ENCODE measurements around the gene FUT1.
"Not testable (repeated sequence)": the region's sequence is repeated elsewhere in the genome, so short reads cannot be mapped to it uniquely, and the experiment has no call there.

Gene FUT1

GRCh38 chr19:48768994-48769713 is 16.7 kb upstream of the FUT1 start:
- DNase-seq (ENCODE audit: low spot score), result no peak
- FAIRE-seq, result no peak

DNA sequence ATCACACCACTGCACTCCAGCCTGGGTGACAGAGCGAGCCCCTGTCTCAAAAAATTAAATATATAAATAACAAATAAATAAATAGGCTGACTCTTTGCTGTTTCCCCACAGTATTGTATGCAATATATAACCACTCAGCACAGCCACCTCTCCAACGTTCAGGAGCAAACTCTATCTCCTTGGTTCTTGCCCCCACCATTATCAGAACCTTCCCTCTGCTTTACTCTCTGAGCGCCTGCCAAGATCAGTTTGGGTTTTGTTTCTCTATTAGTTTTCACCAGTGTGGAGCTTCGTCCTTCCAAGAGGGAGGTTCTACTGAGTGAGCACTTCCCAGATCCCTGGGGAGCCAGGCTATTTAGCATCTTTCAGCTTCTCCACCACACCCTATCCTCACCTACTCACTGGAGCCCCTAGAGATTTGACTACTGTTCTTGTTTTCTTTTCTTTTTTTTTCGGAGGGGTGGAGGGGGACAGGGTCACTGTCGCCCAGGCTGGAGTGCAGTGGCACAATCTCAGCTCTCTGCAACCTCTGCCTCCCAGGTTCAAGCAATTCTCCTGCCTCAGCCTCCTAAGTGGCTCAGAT is 15.8 kb upstream of the FUT1 start:
- not testable (repeated sequence) for FAIRE-seq; DNase-seq (ENCODE audit: low spot score)

DNA sequence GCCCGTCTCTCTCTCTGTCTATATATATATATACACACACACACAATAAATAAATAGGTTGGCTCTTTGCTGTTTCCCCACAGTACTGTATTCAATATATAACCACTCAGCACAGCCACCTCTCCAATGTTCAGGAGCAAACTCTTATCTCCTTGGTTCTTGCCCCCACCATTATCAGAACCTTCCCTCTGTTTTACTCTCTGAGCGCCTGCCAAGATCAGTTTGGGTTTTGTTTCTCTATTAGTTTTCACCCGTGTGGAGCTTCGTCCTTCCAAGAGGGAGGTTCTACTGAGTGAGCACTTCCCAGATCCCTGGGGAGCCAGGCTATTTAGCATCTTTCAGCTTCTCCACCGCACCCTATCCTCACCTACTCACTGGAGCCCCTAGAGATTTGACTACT is 13.4 kb upstream of the FUT1 start:
- not testable (repeated sequence) for DNase-seq (ENCODE audit: low spot score)

DNA sequence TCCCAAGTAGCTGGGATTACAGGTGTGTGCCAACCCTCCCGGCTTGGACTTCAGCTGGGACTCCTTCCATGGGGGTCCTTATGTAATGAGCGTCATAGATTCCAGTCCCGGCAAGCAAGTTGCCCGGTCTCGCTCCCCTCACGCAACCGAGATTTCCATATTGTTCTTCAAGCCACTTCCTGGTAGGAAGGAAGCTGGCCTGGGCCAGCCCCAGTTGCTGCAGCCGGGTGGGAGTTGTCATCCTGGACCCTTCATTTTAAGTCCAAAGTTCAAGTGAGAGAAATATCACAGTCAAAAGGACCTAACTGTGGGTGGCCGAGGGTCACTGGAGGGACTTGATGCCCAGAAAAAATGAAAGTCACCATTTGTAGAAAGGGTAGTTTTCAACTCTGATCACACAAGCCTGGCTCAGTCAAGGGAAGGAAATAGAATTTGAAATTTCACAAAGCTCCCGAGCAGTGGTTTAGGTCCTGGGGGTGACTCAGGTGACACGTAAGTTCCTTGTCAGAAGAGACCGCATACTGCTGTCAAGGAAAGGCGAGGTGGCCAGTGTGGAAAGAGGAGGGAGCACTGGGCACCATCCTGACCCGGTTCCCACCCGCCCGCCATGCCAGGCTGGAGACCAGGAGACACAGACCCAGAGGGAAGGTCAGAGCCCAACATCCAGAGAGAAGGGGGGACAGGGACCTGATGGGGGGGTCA is 8.2 kb upstream of the FUT1 start:
- DNase-seq (ENCODE audit: low spot score) (peak; percentile 44), FAIRE-seq (no peak)

More for the DNA sequence above, 13.4 kb upstream of the FUT1 start:
- FAIRE-seq, result not testable (repeated sequence)

GRCh38 chr19:48757741-48758144 is 5.3 kb upstream of the FUT1 start:
- FAIRE-seq (no peak), DNase-seq (ENCODE audit: low spot score) (no peak)

- DNase-seq (ENCODE audit: low spot score) (no peak), FAIRE-seq (no peak)
Observed at GRCh38 chr19:48757089-48757675, 4.7 kb upstream of the FUT1 start.

DNA sequence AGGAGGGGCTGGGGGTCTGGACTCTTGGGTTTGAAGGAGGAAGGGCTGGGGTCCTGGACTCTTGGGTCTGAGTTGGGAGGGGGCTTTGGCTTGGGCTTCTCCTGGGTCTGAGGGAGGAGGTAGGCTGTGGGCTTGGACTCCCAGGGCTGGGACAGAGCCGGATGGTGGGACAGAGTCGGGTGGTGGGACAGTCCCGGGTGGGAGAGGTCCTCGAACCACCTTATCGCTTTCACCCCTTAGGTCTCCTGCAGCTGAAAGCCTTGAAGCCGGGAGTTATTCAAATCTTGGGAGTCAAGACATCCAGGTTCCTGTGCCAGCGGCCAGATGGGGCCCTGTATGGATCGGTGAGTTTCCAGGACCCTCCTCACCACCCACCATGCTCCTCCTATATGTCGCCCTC is 4.2 kb upstream of the FUT1 start:
- FAIRE-seq, result no peak
- DNase-seq (ENCODE audit: low spot score), result no peak

DNA sequence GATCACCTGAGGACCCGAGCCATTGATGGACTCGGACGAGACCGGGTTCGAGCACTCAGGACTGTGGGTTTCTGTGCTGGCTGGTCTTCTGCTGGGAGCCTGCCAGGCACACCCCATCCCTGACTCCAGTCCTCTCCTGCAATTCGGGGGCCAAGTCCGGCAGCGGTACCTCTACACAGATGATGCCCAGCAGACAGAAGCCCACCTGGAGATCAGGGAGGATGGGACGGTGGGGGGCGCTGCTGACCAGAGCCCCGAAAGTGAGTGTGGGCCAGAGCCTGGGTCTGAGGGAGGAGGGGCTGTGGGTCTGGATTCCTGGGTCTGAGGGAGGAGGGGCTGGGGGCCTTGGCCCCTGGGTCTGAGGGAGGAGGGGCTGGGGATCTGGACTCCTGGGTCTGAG is 3.8 kb upstream of the FUT1 start:
- DNase-seq (ENCODE audit: low spot score) (no peak), FAIRE-seq (no peak)

DNA sequence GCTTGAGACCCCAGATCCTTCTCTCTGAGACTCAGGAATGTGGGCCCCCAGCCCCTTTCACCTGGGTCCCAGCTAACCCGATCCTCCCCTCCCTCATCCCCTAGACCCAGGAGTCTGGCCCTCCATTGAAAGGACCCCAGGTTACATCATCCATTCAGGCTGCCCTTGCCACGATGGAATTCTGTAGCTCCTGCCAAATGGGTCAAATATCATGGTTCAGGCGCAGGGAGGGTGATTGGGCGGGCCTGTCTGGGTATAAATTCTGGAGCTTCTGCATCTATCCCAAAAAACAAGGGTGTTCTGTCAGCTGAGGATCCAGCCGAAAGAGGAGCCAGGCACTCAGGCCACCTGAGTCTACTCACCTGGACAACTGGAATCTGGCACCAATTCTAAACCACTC is 3.3 kb upstream of the FUT1 start:
- FAIRE-seq (no peak), DNase-seq (ENCODE audit: low spot score) (no peak)

GRCh38 chr19:48755084-48755641 is 2.7 kb upstream of the FUT1 start, which contains the start of gene FGF21:
Gene FGF21 (plus strand): TSS chr19:48755524. CDS start chr19:48756237, 713 bp downstream.
- no peak for DNase-seq (ENCODE audit: low spot score)
- no peak for FAIRE-seq

- DNase-seq (ENCODE audit: low spot score) (no peak), FAIRE-seq (no peak)
Observed at GRCh38 chr19:48751845-48752495, 471 bp downstream of the FUT1 start.

DNA sequence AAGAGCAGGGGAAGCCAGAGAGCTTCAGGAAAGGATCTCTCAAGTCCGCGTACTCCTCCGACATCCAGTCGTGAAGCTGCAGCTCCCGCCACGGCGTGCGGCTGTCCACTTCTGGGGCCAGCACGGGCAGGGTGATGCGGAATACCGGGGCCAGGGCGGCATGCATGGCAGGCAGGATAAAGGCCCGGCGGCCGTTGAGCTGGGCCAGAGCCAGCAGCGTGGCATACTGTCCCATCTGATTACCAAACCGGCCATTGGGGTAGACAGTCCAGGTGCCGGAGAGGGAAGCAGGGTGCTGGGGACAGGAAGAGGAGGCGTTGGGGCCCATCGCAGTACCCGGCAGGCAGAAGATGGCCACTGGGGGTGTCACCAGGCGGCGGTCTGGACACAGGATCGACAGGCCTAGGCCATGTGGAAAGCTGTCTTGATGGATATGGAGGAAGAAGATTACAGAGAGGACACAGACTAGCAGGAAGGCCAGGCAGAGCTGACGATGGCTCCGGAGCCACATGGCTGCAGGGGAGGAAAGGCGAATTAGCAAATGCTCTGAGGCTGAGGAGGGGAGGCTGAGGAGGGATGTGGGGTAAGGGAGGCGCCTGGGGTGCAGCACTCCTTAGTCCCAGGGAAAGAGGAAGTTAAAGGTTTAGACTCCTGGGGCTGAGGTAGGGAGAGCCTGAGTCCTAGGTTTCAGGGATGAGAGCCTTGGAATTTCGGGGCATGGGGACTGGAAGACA is 1.5 kb downstream of the FUT1 start:
- no peak for FAIRE-seq
- DNase-seq (ENCODE audit: low spot score), result no peak

GRCh38 chr19:48750351-48750750 is 2.1 kb downstream of the FUT1 start:
- FAIRE-seq (no peak), DNase-seq (ENCODE audit: low spot score) (no peak)

GRCh38 chr19:48749571-48750198 is 2.8 kb downstream of the FUT1 start:
- FAIRE-seq (no peak), DNase-seq (ENCODE audit: low spot score) (no peak)

DNA sequence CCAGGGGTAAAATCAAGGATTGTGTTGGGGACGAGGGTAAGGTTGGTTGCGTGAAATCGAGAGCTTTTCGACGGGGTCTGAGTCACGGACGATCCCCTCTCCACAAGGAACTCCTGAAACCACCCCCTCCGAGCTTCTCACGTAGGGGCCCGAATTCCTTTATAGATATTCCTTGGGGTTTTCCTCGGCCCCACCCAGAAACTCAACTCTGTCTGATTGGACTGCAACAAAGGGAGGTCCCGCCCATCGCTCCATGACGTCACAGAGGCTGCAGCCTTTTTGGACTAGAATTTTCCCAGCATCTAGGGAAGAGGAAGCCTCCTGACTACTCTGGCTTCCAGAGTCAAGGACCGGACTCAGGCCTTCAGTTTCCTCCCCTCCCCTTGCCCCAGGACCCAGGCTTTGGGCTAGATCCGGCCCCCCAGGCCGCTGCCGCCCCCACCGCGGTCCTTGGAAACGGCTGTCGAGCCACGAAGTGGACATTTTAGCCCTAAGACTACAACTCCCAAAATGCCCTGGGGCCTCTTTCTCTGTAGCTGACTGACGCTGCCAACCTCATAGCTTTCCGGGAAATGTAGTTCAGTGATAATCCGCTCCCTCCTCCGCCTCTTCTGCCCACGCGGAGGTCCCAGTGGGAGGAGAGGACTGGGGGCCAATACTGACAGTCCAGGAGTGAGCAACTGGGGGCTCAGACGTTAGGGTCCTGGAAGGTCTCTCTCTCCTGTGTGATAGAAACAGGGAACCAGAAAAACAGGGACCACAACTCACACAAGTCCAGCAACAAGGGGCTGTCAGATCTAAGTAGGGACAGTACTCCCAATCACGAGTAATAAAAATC is 5.5 kb downstream of the FUT1 start, which contains the start of gene IZUMO1:
Gene IZUMO1, minus strand, starts transcription at position 172 of the 838 bp plus-strand sequence. CDS start 1,050 bp downstream, outside the sequence.
- DNase-seq (ENCODE audit: low spot score), result peak; percentile 20

DNA sequence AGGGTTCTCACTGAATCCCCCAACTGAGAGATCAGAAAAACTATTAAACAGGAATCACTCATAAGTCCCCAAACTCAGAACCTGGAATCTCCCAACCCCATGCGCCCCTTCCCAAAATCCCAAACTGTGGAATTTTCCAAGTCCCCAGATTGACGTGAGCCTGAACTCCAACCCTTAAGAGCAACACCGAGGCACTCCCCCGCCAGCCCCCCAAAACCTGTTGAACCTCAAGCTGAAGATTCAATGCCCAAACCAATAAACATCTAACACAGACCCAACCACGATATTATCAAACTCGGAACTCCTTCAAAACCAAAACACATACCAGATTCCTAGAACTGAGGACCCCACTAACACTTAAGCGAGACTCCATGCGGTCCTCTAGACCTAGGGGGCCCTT is 6.3 kb downstream of the FUT1 start:
- no peak for DNase-seq (ENCODE audit: low spot score)
- FAIRE-seq, result no peak

More for the DNA sequence above, 5.5 kb downstream of the FUT1 start, which contains the start of gene IZUMO1:
- FAIRE-seq, result no peak

- FAIRE-seq (no peak), DNase-seq (ENCODE audit: low spot score) (peak; percentile 4)
Observed at GRCh38 chr19:48745208-48745995, 7.0 kb downstream of the FUT1 start.

- FAIRE-seq (no peak), DNase-seq (ENCODE audit: low spot score) (no peak)
Observed at GRCh38 chr19:48742096-48742495, 10.3 kb downstream of the FUT1 start.

Measured in RCC 7860 (cell line).